HG03066 (cell line): ENCODE data around the gene HDAC4.

Experiments
- ATAC-seq: cut with Tn5 transposase; IDR thresholded peaks from one replicate; pipeline ENCODE4 v1.9.1; 2021; ENCODE audit warnings: low read depth; ENCODE audit not compliant: unreplicated experiment

Gene HDAC4

GRCh38 chr2:239230318-239231052 is 170.3 kb downstream of the HDAC4 start:
- ATAC-seq: no peak

- no peak for ATAC-seq
Measured at GRCh38 chr2:239229545-239230279, 171.1 kb downstream of the HDAC4 start.

DNA sequence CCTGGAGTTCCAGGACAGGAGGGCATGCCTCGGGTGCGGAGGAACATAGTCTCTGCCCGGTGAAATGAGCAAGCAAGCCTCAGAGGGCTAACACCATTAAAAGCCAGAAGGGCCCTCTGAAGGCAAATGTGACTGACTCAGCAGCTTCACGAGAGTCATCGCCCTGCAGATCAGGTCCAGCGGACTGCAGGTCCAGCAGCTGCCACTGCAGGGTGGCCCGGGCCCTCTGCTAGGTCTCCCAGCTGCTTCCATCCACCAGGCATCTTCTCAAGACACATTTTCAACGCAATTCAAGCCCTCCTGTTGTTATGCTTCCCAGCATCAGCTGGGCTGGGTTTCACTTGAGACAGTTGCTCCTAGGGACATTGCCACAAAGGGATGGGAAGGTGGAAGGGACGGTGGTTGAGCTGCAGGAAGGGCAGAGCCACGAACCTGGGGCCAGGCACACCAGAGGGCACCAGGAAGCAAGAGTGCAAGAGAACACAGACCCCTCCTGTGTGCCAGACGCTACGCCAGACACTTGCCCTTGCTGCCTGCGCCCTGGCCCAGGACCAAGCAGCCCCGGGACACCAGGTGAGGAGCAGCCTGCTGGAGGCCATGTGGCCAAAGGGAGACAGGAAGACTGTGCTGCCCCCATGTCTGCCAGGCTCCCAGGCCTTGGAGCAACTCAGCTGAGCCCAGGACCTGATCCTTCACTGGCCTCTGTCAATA is 173.0 kb downstream of the HDAC4 start:
- ATAC-seq: no peak

GRCh38 chr2:239226677-239227581 is 173.9 kb downstream of the HDAC4 start:
- no peak for ATAC-seq

DNA sequence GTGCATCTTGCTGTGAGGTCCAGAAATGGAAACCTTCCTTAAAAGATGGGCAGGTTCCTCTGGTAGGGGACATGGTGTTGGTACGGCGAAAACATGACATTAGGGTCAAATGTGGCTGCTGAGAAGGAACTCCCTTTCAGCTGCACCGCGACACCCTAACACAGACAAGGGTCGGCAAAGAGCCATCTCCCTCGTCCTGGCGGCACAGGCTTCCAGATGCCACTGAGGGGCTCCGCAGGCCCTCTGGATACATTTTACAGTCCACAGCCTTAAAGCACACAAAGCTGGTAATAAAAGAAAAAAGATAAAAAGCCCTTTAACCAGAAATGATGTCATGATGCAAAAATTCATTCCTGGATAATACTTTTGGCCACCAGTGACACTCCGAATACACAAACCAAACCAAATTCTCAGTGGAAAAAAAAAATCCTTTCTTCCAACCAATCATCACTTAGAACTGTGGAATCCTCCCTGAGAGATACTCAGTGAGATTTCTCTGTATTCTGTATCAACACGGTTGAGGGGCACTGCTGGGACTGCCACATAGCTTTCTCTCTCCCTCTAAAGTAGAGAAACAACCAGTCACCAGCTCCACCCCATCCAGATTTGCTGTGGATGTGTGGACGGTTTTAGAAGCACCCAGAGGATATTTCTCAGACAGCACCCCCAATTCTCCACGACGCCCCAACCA is 174.8 kb downstream of the HDAC4 start:
- no peak for ATAC-seq

DNA sequence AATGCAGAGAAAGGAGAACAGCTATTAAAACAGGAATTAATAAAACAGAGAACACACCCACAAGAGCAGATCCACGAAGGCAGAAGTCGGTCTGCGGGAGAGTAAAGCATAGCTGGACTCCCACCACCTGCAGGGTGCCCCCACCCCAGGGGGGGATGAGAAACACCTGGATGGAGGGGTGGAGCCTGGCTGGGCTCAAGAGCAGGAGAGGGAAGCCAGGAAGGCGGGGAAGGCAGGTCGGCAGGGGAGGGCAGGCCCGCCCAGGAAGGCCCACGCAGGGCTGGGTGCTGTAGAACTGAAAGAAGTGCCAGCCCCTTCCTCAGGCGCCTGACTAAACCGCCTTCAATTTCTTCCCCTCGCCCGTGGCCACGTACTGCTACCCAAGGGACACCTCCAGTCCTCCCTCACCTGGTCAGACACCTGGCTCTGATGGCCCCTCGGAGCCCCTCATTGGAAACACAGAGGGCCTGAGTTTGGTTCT is 175.4 kb downstream of the HDAC4 start:
- no peak for ATAC-seq

DNA sequence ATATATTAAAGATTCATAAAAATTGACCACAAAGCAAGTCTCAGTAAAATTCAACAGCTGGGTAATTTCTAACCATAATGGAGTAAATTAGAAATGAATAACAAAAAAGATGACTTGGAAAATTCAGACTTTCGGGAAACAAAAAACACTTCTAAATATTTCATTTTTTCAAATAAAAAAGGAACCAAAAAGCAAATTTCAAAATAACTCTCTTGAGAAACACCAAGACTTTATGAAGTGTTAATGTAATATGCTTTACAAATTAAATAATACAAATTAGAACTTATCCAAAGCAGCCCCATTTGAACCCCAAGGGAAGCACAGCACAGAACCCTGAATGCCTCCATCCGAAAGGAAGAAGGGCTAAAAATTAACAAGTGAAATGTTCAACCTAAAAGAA is 175.9 kb downstream of the HDAC4 start:
- ATAC-seq: no peak

- ATAC-seq: no peak
Measured at GRCh38 chr2:239224199-239224570, 176.6 kb downstream of the HDAC4 start.

- no peak for ATAC-seq
Measured at GRCh38 chr2:239223310-239224198, 177.3 kb downstream of the HDAC4 start.

GRCh38 chr2:239222706-239223309 is 178.0 kb downstream of the HDAC4 start:
- ATAC-seq: no peak

DNA sequence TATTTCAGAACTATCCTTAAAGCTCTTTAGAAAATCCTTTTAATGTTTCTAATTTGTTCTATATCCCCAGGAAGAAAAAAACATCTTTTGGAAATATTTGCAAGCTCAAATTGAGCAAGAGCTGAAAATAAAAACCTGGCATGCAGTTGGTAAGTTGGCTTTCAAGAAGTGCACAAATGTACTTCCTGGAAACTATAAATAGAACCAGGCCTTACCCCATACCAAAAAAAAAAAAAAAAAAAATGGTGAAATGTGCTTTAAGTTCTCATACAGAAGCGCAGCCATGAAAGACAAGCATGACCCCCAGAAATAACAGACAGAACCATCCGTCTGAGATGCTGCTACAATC is 178.5 kb downstream of the HDAC4 start:
- no peak for ATAC-seq

DNA sequence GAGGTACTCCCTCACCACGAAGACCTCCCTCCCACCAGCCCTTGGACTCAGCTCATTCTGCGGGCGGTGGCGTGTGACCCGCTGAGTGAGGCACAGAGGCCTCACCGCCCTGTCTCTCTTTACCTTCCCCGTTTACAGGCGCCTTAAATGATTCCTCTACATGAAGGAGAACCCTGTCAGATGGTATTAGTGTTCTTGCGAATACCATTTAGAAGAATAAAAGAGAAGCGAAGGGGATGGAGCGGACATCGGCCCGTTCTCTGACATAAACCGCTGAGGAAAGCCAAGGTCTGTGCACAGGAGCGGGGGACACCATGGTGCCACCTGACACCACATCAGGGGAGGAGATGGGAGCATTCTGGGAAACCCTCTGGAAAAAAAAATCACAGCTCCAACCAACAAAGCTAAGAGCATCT is 179.8 kb downstream of the HDAC4 start:
- no peak for ATAC-seq

GRCh38 chr2:239220341-239220740 is 180.5 kb downstream of the HDAC4 start:
- no peak for ATAC-seq

GRCh38 chr2:239216614-239217273 is 184.1 kb downstream of the HDAC4 start:
- no peak for ATAC-seq

GRCh38 chr2:239215988-239216613 is 184.7 kb downstream of the HDAC4 start:
- no peak for ATAC-seq

DNA sequence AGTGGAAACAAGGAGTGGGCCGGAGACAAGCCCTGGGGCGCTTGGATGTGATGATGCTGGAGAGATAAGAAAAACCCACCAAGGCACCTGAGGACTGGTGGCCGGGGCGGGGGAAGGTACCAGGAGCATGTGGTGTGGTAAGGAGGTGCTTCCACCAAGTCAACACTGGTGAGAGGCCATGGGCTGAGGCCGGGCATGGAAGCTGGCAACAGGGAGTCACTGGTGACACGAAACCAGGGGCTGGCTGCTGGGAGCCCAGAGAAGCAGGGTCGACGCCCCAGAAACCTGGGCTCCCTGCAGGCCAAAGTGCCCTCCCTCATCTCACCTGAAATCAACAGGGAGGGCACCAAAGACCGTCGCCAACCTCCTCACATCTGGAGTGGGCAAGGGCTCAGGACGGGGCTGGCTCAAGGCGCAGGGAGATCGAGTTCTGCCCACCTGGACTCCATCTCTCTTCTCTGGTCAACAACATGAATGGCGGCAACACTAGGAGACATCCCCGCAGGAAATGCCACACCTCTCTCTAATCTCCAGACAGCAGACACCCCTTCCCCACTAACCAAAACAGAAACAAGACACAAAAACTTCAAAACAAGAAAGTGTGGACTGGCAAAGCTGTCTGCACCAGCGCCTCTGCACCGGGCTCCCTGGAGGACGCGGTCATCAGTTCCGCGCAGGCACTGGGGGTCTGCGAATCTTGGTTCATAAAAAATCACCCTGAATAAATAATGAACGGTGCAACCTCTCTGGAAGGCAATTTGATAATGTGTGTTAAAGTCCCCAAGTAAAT is 185.5 kb downstream of the HDAC4 start:
- no peak for ATAC-seq

GRCh38 chr2:239214725-239215124 is 186.1 kb downstream of the HDAC4 start:
- ATAC-seq: no peak
